Ascending aorta (tissue), 2 donors: ENCODE data around the gene DIDO1. TPM values are rescaled to one million over a fixed set of nuclear protein-coding genes. Genes with fewer than 3 reads are reported as not detected.

Experiments used
- DNase-seq, 2 donors: peaks; one replicate each; pipeline ENCODE4 v3.0.0-alpha.2; 2019; ENCODE audit warnings: low spot score in 2 of 2
- H3K27ac ChIP-seq, 2 donors: fragments of 200-600 bp; sonication (generic); one replicate each; pipeline ENCODE4 v1.5.1; 2016 to 2017; ENCODE audit warnings: mild to moderate bottlenecking in 1 of 2
- H3K27me3 ChIP-seq: fragments of 200-600 bp; sonication (generic); one replicate; pipeline ENCODE4 v1.5.1; 2017
- H3K36me3 ChIP-seq, 2 donors: fragments of 200-600 bp; sonication (generic); one replicate each; pipeline ENCODE4 v1.5.1; 2016
- H3K4me1 ChIP-seq, 2 donors: fragments of 200-600 bp; sonication (generic); one replicate each; pipeline ENCODE4 v1.5.1; 2016 to 2017; ENCODE audit warnings: mild to moderate bottlenecking in 1 of 2
- H3K4me3 ChIP-seq, 2 donors: fragments of 200-600 bp; sonication (generic); one replicate each; pipeline ENCODE4 v1.5.1; 2016 to 2017; ENCODE audit warnings: mild to moderate bottlenecking in 1 of 2
- H3K9me3 ChIP-seq, 2 donors: fragments of 200-600 bp; sonication (generic); one replicate each; pipeline ENCODE4 v1.5.1; 2016
- CTCF ChIP-seq, 3 experiments: fragments of 200-600 bp in 2 of 3; fragments of 450-650 bp in 1 of 3; sonication (generic) in 2 of 3; IDR thresholded peaks; one replicate each; pipeline ENCODE4 v1.5.1; 2016 to 2019; ENCODE audit warnings: antibody characterized with exemption in 3 of 3, mild to moderate bottlenecking in 1 of 3, moderate library complexity in 1 of 3
- intact Hi-C: fragments of 100-400 bp; cut with DNase I; formaldehyde crosslinking; loops from one replicate; pipeline ENCODE4 v1.15.1; 2023
- total RNA-seq: library from RNA; depleted of rRNA; stranded (reverse); fragments of >200 nt; gene quantifications from one replicate; pipeline ENCODE4 v1.1.0, GENCODE V29; 2016

DIDO1 gene
- total RNA-seq, 1 donor from 2014 or later: 42.4 TPM

- TF ChIP-seq CTCF (IDR thresholded peaks at IDR 0.05): no peak
- Histone ChIP-seq H3K27me3 (no peaks in the 10 kb centered on the region), H3K4me1 (peaks cover 9 to 11% of the 10 kb centered on the region in 2 donors), H3K36me3 (peaks cover 27% of the 10 kb centered on the region in 2 donors), H3K27ac (no peak overlapping the region), H3K4me3 (no peak overlapping the region), H3K9me3 (no peaks in the 10 kb centered on the region)
- intact Hi-C loops: no loop called here
- DNase-seq: no peak
These were observed 45.2 kb downstream of the DIDO1 start for GRCh38 chr20:62880935-62881661.

GRCh38 chr20:62880147-62880934 is 46.0 kb downstream of the DIDO1 start:
- intact Hi-C loops: no loop called here
- no peak overlapping the region for H3K4me3 ChIP-seq
- DNase-seq: no peak
- no peak for TF ChIP-seq CTCF (IDR thresholded peaks at IDR 0.05)
- peaks cover 23 to 27% of the 10 kb centered on the region in 2 donors for H3K36me3 ChIP-seq
- H3K4me1 ChIP-seq: peaks cover 9 to 14% of the 10 kb centered on the region in 2 donors
- no peaks in the 10 kb centered on the region for H3K9me3 ChIP-seq
- H3K27me3 ChIP-seq: no peaks in the 10 kb centered on the region
- H3K27ac ChIP-seq: no peak overlapping the region

- intact Hi-C loops: loop anchor here (5.0 kb wide), 1 partner anchor 58 kb away; the partner anchor contains the start of gene GID8
- TF ChIP-seq CTCF (IDR thresholded peaks at IDR 0.05): no peak
- Histone ChIP-seq H3K27ac (no peak overlapping the region), H3K36me3 (peaks cover 23 to 27% of the 10 kb centered on the region in 2 donors), H3K9me3 (no peaks in the 10 kb centered on the region), H3K4me1 (peaks cover 9 to 14% of the 10 kb centered on the region in 2 donors), H3K4me3 (no peak overlapping the region), H3K27me3 (no peaks in the 10 kb centered on the region)
- DNase-seq: no peak
These were observed 46.8 kb downstream of the DIDO1 start for GRCh38 chr20:62879275-62880146.

GRCh38 chr20:62878244-62879038 is 47.9 kb downstream of the DIDO1 start:
- Histone ChIP-seq H3K27me3 (no peaks in the 10 kb centered on the region), H3K27ac (no peak overlapping the region), H3K36me3 (peaks cover 23 to 27% of the 10 kb centered on the region in 2 donors), H3K4me1 (peaks cover 9 to 14% of the 10 kb centered on the region in 2 donors), H3K4me3 (no peak overlapping the region), H3K9me3 (no peaks in the 10 kb centered on the region)
- intact Hi-C loops: loop anchor here (5.0 kb wide), 1 partner anchor 59 kb away; the partner anchor contains the start of gene GID8
- no peak for TF ChIP-seq CTCF (IDR thresholded peaks at IDR 0.05)
- no peak for DNase-seq
